HepG2 (cell line): ENCODE measurements around the gene CALD1. TPM values are rescaled to one million over a fixed set of nuclear protein-coding genes. Genes with fewer than 3 reads are reported as not detected.

ENCODE experiments used
- CREB1 ChIP-seq, 2 experiments: fragments of 450-650 bp in 1 of 2; IDR thresholded peaks; 2 replicates each; pipeline ENCODE4 v1.6.1; 2016 to 2017; ENCODE audit warnings: control low read depth in 1 of 2, mild to moderate bottlenecking in 1 of 2, missing compliant biosample characterization in 1 of 2, missing genetic modification characterization in 1 of 2
- DRAP1 ChIP-seq: IDR thresholded peaks from 2 replicates; pipeline ENCODE4 v1.6.1; 2016; ENCODE audit warnings: missing genetic modification reagents, missing compliant biosample characterization
- E2F1 ChIP-seq: sonication (generic); formaldehyde crosslinking; IDR thresholded peaks from 2 replicates; pipeline ENCODE4 v1.5.0; 2020; ENCODE audit warnings: missing genetic modification reagents
- EHMT2 ChIP-seq: fragments of 200-600 bp; sonication (generic); IDR thresholded peaks from 2 replicates; pipeline ENCODE4 v1.7.0; 2017; ENCODE audit warnings: antibody characterized with exemption, low read depth, low read length, borderline replicate concordance
- FOXK2 ChIP-seq: fragments of 450-650 bp; IDR thresholded peaks from 2 replicates; pipeline ENCODE4 v1.6.1; 2016
- GPBP1L1 ChIP-seq: sonication (generic); formaldehyde crosslinking; IDR thresholded peaks from 2 replicates; pipeline ENCODE4 v1.5.0; 2020; ENCODE audit warnings: mild to moderate bottlenecking, missing genetic modification reagents
- RNF219 ChIP-seq: sonication (generic); formaldehyde crosslinking; IDR thresholded peaks from 2 replicates; pipeline ENCODE4 v1.5.0; 2020; ENCODE audit warnings: mild to moderate bottlenecking, missing genetic modification reagents
- SATB2 ChIP-seq: sonication (generic); formaldehyde crosslinking; IDR thresholded peaks from 2 replicates; pipeline ENCODE4 v1.5.0; 2020; ENCODE audit warnings: missing genetic modification reagents
- SP4 ChIP-seq: sonication (generic); formaldehyde crosslinking; IDR thresholded peaks from 2 replicates; pipeline ENCODE4 v1.8.1; 2023; ENCODE audit warnings: mild to moderate bottlenecking, missing genetic modification reagents
- SRY ChIP-seq: sonication (generic); formaldehyde crosslinking; IDR thresholded peaks from 2 replicates; pipeline ENCODE4 v1.8.0; 2022; ENCODE audit warnings: mild to moderate bottlenecking, missing genetic modification reagents
- STAT6 ChIP-seq: sonication (generic); formaldehyde crosslinking; IDR thresholded peaks from 2 replicates; pipeline ENCODE4 v1.4.0; 2020; ENCODE audit warnings: missing genetic modification reagents, mild to moderate bottlenecking, borderline replicate concordance
- ZFP82 ChIP-seq: sonication (generic); formaldehyde crosslinking; IDR thresholded peaks from 2 replicates; pipeline ENCODE4 v1.5.1; 2020; ENCODE audit warnings: mild to moderate bottlenecking, missing genetic modification reagents, borderline replicate concordance
- ZFYVE20 ChIP-seq: sonication (generic); formaldehyde crosslinking; IDR thresholded peaks from 2 replicates; pipeline ENCODE4 v1.8.0; 2023; ENCODE audit warnings: low read depth, mild to moderate bottlenecking, moderate library complexity, missing genetic modification reagents, borderline replicate concordance
- ZMYM2 ChIP-seq: sonication (generic); formaldehyde crosslinking; IDR thresholded peaks from 2 replicates; pipeline ENCODE4 v1.8.0; 2022; ENCODE audit warnings: mild to moderate bottlenecking, missing genetic modification reagents
- ZNF430 ChIP-seq: sonication (generic); formaldehyde crosslinking; IDR thresholded peaks from 2 replicates; pipeline ENCODE4 v1.9.0; 2021; ENCODE audit warnings: mild to moderate bottlenecking, missing genetic modification reagents
- ZNF496 ChIP-seq: sonication (generic); formaldehyde crosslinking; IDR thresholded peaks from 2 replicates; pipeline ENCODE4 v1.8.1; 2023; ENCODE audit warnings: mild to moderate bottlenecking, moderate library complexity, missing genetic modification reagents; ENCODE audit not compliant: insufficient replicate concordance
- ZNF629 ChIP-seq: sonication (generic); formaldehyde crosslinking; conservative IDR thresholded peaks from 2 replicates; pipeline ENCODE4 v1.5.0; 2020; ENCODE audit warnings: missing genetic modification reagents
- ZNF850 ChIP-seq: sonication (generic); formaldehyde crosslinking; conservative IDR thresholded peaks from 2 replicates; pipeline ENCODE4 v1.9.0; 2021; ENCODE audit warnings: mild to moderate bottlenecking, missing genetic modification reagents
- polyA plus RNA-seq, 8 experiments: library from polyadenylated mRNA; depleted of rRNA in 3 of 8; stranded (reverse) in 7 of 8; unstranded in 1 of 8; fragments of >200 nt; fragmentation: Illumina TruSeq in 4 of 8; extraction: Trizol in 4 of 8; gene quantifications; 2 replicates each; pipeline versions ENCODE4 v1.2.1 to v1.2.3, GENCODE V29; 2011 to 2016; ENCODE audit warnings: low read depth in 4 of 8, missing spikeins in 1 of 8, mixed read lengths in 1 of 8; ENCODE audit not compliant: insufficient read depth in 1 of 8
- total RNA-seq, 5 experiments: library from RNA; depleted of rRNA; stranded (reverse); fragments of >200 nt; fragmentation: Illumina TruSeq; extraction: Trizol; gene quantifications; 2 replicates each; pipeline ENCODE4 v1.2.3, GENCODE V29; 2016; ENCODE audit warnings: low read depth in 1 of 5

The CALD1 gene
- total and polyA plus RNA-seq, 2 of the 13 experiments (the other 11 are each of a cell fraction or from before 2014, with no cell fraction given), result 53.0 to 112 TPM

GRCh38 chr7:134985894-134986362, 206.5 kb downstream of the CALD1 start (continued):
- peak; percentile 62; the same call in 1 of the 2 replicates for TF ChIP-seq STAT6 (CRISPR knock-in tag)
- no peak for TF ChIP-seq ZNF496 (CRISPR knock-in tag)
- TF ChIP-seq EHMT2, result 0 out of 2 replicates have a peak, but pooled peaks have one; percentile 13
- no peak for TF ChIP-seq DRAP1 (CRISPR knock-in tag)
- TF ChIP-seq SATB2 (CRISPR knock-in tag), result 0 out of 2 replicates have a peak, but pooled peaks have one; percentile 39
- 0 out of 2 replicates have a peak, but pooled peaks have one; percentile 50 for TF ChIP-seq ZNF850 (CRISPR knock-in tag)
- no peak for TF ChIP-seq SRY (CRISPR knock-in tag)
- 0 out of 2 replicates have a peak, but pooled peaks have one; percentile 56 for TF ChIP-seq RNF219 (CRISPR knock-in tag)
- TF ChIP-seq ZNF629 (CRISPR knock-in tag), result no peak
- TF ChIP-seq ZFP82 (CRISPR knock-in tag), result 0 out of 2 replicates have a peak, but pooled peaks have one; percentile 49
- TF ChIP-seq ZNF430 (CRISPR knock-in tag), result 0 out of 2 replicates have a peak, but pooled peaks have one; percentile 48
- no peak for TF ChIP-seq ZFYVE20 (CRISPR knock-in tag)
- TF ChIP-seq CREB1 (IDR thresholded peaks at IDR 0.05), result no peak
- TF ChIP-seq CREB1 (CRISPR knock-in tag; IDR thresholded peaks at IDR 0.05), result no peak
- TF ChIP-seq FOXK2, result no peak
- no peak for TF ChIP-seq GPBP1L1 (CRISPR knock-in tag)
- TF ChIP-seq E2F1 (CRISPR knock-in tag), result no peak
- TF ChIP-seq SP4 (CRISPR knock-in tag), result no peak
- TF ChIP-seq ZMYM2 (CRISPR knock-in tag), result 0 out of 2 replicates have a peak, but pooled peaks have one; percentile 30
